IMR-90 (cell line): ENCODE data around the gene DTHD1. TPM values are rescaled to one million over a fixed set of nuclear protein-coding genes. Genes with fewer than 3 reads are reported as not detected.

Source experiments
- ATAC-seq: fragments of 200-7000 bp; cut with Tn5 transposase; 2 replicates; pipeline ENCODE4 v1.9.1; 2020; ENCODE audit warnings: low read depth, mild to moderate bottlenecking, moderate library complexity
- BruUV-seq: library from RNA; stranded (reverse); fragments of 400-500 nt; replicated peaks from 2 replicates; lab custom pipeline; 2021; lab: Mats Ljungman, UMichigan
- CTCF ChIA-PET: fragments of 300-600 bp; formaldehyde crosslinking; extraction: SDS; loops from one replicate; lab custom pipeline; 2021; ENCODE audit warnings: antibody characterized with exemption; lab: Yijun Ruan, JAX
- POLR2A ChIA-PET: fragments of 300-600 bp; sonication (Branson Sonifier 250); formaldehyde crosslinking; loops from one replicate; lab custom pipeline; 2022; ENCODE audit warnings: antibody characterized with exemption; ENCODE audit not compliant: unreplicated experiment; lab: Charles Lee
- DNase-seq: peaks from one replicate; pipeline ENCODE4 v3.0.0; 2013
- H2AFZ ChIP-seq: replicated peaks from 2 replicates; pipeline ENCODE3; 2013; ENCODE audit warnings: low read length, mild to moderate bottlenecking; ENCODE audit not compliant: poor library complexity
- H2AK5ac ChIP-seq: 2 replicates; pipeline ENCODE4 v1.6.1; 2013; ENCODE audit warnings: low read depth, low read length, inconsistent platforms
- H2AK9ac ChIP-seq: replicated peaks from 2 replicates; pipeline ENCODE3; 2013; ENCODE audit warnings: mild to moderate bottlenecking, low read depth, low read length, moderate library complexity; ENCODE audit not compliant: poor library complexity
- H2BK120ac ChIP-seq: 2 replicates; pipeline ENCODE4 v1.6.1; 2013; ENCODE audit warnings: low read depth, low read length, inconsistent platforms
- H2BK15ac ChIP-seq: 3 replicates; pipeline ENCODE4 v1.6.1; 2013; ENCODE audit warnings: low read depth, low read length, inconsistent platforms
- H2BK20ac ChIP-seq: 2 replicates; pipeline ENCODE4 v1.6.1; 2013; ENCODE audit warnings: low read depth, mild to moderate bottlenecking, inconsistent platforms, low read length, moderate library complexity
- H2BK5ac ChIP-seq: 2 replicates; pipeline ENCODE4 v1.6.1; 2013; ENCODE audit warnings: mild to moderate bottlenecking, low read depth, low read length, inconsistent platforms; ENCODE audit not compliant: poor library complexity, severe bottlenecking
- H3K14ac ChIP-seq: replicated peaks from 2 replicates; pipeline ENCODE4 v1.6.1; 2013; ENCODE audit warnings: low read depth, low read length, inconsistent platforms
- H3K18ac ChIP-seq: 2 replicates; pipeline ENCODE4 v1.6.1; 2013; ENCODE audit warnings: low read depth, low read length, control low read depth
- H3K23ac ChIP-seq: 2 replicates; pipeline ENCODE4 v1.6.1; 2013; ENCODE audit warnings: low read depth, low read length, inconsistent platforms
- H3K27ac ChIP-seq: 2 replicates; pipeline ENCODE4 v1.5.1; 2013; ENCODE audit warnings: mild to moderate bottlenecking, control low read depth, low read length; ENCODE audit not compliant: insufficient read depth
- H3K27me3 ChIP-seq: 2 replicates; pipeline ENCODE4 v1.6.1; 2013; ENCODE audit warnings: low read length; ENCODE audit not compliant: control insufficient read depth, insufficient read depth
- H3K36me3 ChIP-seq: 2 replicates; pipeline ENCODE4 v1.6.1; 2013; ENCODE audit warnings: low read length, mixed read lengths; ENCODE audit not compliant: control insufficient read depth, insufficient read depth
- H3K4ac ChIP-seq: 2 replicates; pipeline ENCODE4 v1.6.1; 2013; ENCODE audit warnings: low read depth, low read length, inconsistent platforms
- H3K4me1 ChIP-seq: 2 replicates; pipeline ENCODE4 v1.6.1; 2013; ENCODE audit warnings: low read length, mixed read lengths; ENCODE audit not compliant: control insufficient read depth, insufficient read depth
- H3K4me2 ChIP-seq: 2 replicates; pipeline ENCODE4 v1.6.1; 2013; ENCODE audit warnings: low read depth, mild to moderate bottlenecking, control low read depth, low read length, moderate library complexity
- H3K4me3 ChIP-seq: 2 replicates; pipeline ENCODE4 v1.5.1; 2013; ENCODE audit warnings: low read depth, mild to moderate bottlenecking, control low read depth, low read length, moderate library complexity; ENCODE audit not compliant: insufficient read depth
- H3K56ac ChIP-seq: 2 replicates; pipeline ENCODE4 v1.6.1; 2013; ENCODE audit warnings: low read length, inconsistent platforms; ENCODE audit not compliant: insufficient read depth; ENCODE audit errors: extremely low read depth
- H3K79me1 ChIP-seq, 2 experiments: 2 replicates each; pipeline ENCODE4 v1.6.1; 2013; ENCODE audit warnings: low read length in 2 of 2, inconsistent platforms in 1 of 2, low read depth in 1 of 2
- H3K9ac ChIP-seq: 2 replicates; pipeline ENCODE4 v1.6.1; 2013; ENCODE audit warnings: low read depth, low read length, control low read depth
- H3K9me1 ChIP-seq: 2 replicates; pipeline ENCODE4 v1.6.1; 2013; ENCODE audit warnings: low read length, inconsistent platforms; ENCODE audit not compliant: insufficient read depth
- H3K9me3 ChIP-seq: 2 replicates; pipeline ENCODE4 v1.6.1; 2013; ENCODE audit warnings: low read length; ENCODE audit not compliant: control insufficient read depth, insufficient read depth
- H4K20me1 ChIP-seq: 2 replicates; pipeline ENCODE4 v1.6.1; 2013; ENCODE audit warnings: low read length, inconsistent platforms; ENCODE audit not compliant: insufficient read depth
- H4K5ac ChIP-seq: 2 replicates; pipeline ENCODE4 v1.6.1; 2013; ENCODE audit warnings: mild to moderate bottlenecking, low read depth, low read length, control low read depth
- H4K8ac ChIP-seq, 2 experiments: 2 replicates each; pipeline ENCODE4 v1.6.1; 2013; ENCODE audit warnings: low read depth in 2 of 2, low read length in 2 of 2, control low read depth in 1 of 2, inconsistent platforms in 1 of 2
- H4K91ac ChIP-seq: 2 replicates; pipeline ENCODE4 v1.6.1; 2013; ENCODE audit warnings: low read depth, low read length, inconsistent platforms; ENCODE audit not compliant: insufficient read depth
- BHLHE40 ChIP-seq: fragments of 150-350 bp; IDR thresholded peaks from 2 replicates; pipeline ENCODE4 v1.6.1; 2016; ENCODE audit warnings: mild to moderate bottlenecking, low read depth, low read length
- FOS ChIP-seq: fragments of 150-350 bp; IDR thresholded peaks from 2 replicates; pipeline ENCODE4 v1.6.1; 2016; ENCODE audit warnings: low read depth, low read length
- MXI1 ChIP-seq: IDR thresholded peaks from 2 replicates; pipeline ENCODE4 v1.6.1; 2012; ENCODE audit warnings: low read depth, mild to moderate bottlenecking, low read length, moderate library complexity, borderline replicate concordance
- NFE2L2 ChIP-seq: fragments of 150-350 bp; IDR thresholded peaks from 2 replicates; pipeline ENCODE4 v1.6.1; 2016; ENCODE audit warnings: low read depth, mild to moderate bottlenecking, low read length
- SMC3 ChIP-seq: fragments of 150-350 bp; IDR thresholded peaks from 2 replicates; pipeline ENCODE4 v1.6.1; 2016; ENCODE audit warnings: low read depth, mild to moderate bottlenecking, antibody characterized with exemption, low read length, moderate library complexity
- WGBS, 2 experiments: methylation state at CpG; one replicate each; pipeline versions ENCODE4 v1.1.5 to v1.1.7; 2013; ENCODE audit warnings: missing lambda C conversion rate in 2 of 2; ENCODE audit not compliant: insufficient read length in 1 of 2; ENCODE audit errors: extremely low coverage in 2 of 2; 5-methylcytosine and 5-hydroxymethylcytosine counted together
- dilution Hi-C: fragments of 300-500 bp; cut with HindIII; formaldehyde crosslinking; loops from one replicate; pipeline ENCODE4 v1.14.3; 2018; ENCODE audit warnings: low sequenced_read_pairs; ENCODE audit not compliant: unreplicated experiment
- in situ Hi-C: fragments of 300-500 bp; cut with MboI; formaldehyde crosslinking; loops from 3 replicates; pipeline ENCODE4 v1.14.3; 2019; ENCODE audit warnings: low sequenced_read_pairs, inconsistent platforms, mixed read lengths
- intact Hi-C: fragments of 100-400 bp; cut with micrococcal nuclease; formaldehyde crosslinking; loops from 2 replicates; pipeline ENCODE4 v1.10.0; 2022
- polyA plus RNA-seq, 3 experiments: library from polyadenylated mRNA; depleted of rRNA; stranded (reverse); fragments of >200 nt; gene quantifications; 2 replicates each; pipeline ENCODE4 v1.2.3, GENCODE V29; 2012; ENCODE audit warnings: low replicate concordance in 1 of 3
- total RNA-seq: library from RNA; depleted of rRNA; stranded (reverse); fragments of >200 nt; gene quantifications from 2 replicates; pipeline ENCODE4 v1.2.3, GENCODE V29; 2012
- TF ChIP-seq, protein P1 (sequence below): fragments of 150-350 bp; IDR thresholded peaks from 2 replicates; pipeline ENCODE4 v1.6.1; 2017; ENCODE audit warnings: mild to moderate bottlenecking, antibody characterized with exemption, low read length, low read depth

The DTHD1 gene
- total and polyA plus RNA-seq, 2 of the 4 experiments (the other 2 are of a cell fraction), result not detected

DNA sequence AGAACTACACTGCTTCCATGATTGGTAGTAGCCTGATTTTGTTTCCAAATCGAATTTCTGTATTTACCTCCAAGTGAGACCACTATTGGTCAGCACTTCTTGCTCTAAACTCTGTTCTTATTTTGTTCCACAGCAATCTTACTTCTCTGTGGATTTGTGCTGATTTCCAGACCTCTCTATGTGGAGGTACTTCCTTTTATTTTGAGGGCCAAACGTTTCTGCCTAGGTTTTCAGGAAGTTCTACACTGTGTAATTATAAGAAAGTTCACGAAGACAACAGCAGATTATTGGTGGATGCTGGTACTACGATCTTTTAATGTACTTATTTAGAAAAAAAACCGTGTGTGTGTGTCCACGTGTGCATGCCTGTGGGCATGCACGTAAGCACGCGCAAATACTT is 46.7 kb downstream of the DTHD1 start:
- H3K79me1 ChIP-seq, result no peaks in the 10 kb centered on the region
- no peak overlapping the region for H2AK5ac ChIP-seq
- H2BK5ac ChIP-seq, result no peak overlapping the region
- no peak overlapping the region for H2AFZ ChIP-seq
- no peaks in the 10 kb centered on the region for H3K9me3 ChIP-seq
- no peaks in the 10 kb centered on the region for H4K20me1 ChIP-seq
- ATAC-seq (no peak), DNase-seq (no peak)
- H3K4ac ChIP-seq, result no peak overlapping the region
- no peak overlapping the region for H3K23ac ChIP-seq
- H2BK20ac ChIP-seq, result no peak overlapping the region
- no CpG with 5 or more reads among the region's 9 CpGs for WGBS, 2 experiments
- H4K5ac ChIP-seq, result no peak overlapping the region
- no peak overlapping the region for H4K91ac ChIP-seq
- POLR2A ChIA-PET, result no interaction called here
- no peak overlapping the region for H2BK120ac ChIP-seq
- no peaks in the 10 kb centered on the region for H3K36me3 ChIP-seq
- CTCF ChIA-PET, result no interaction called here
- no peak overlapping the region for H3K9ac ChIP-seq
- H3K9me1 ChIP-seq, result no peaks in the 10 kb centered on the region
- no peak overlapping the region for H2AK9ac ChIP-seq
- intact Hi-C loops, result no loop called here
- no peaks in the 10 kb centered on the region for H3K27me3 ChIP-seq
- H2BK15ac ChIP-seq, result no peak overlapping the region
- H3K18ac ChIP-seq, result no peak overlapping the region
- H4K8ac ChIP-seq, result no peak overlapping the region
- no TSS peak for BruUV-seq
- in situ Hi-C loops, result no loop called here
- no peak overlapping the region for H3K4me3 ChIP-seq
- no peaks in the 10 kb centered on the region for H3K4me1 ChIP-seq
- no peak overlapping the region for H3K56ac ChIP-seq
- H3K27ac ChIP-seq, result no peak overlapping the region
- no peak overlapping the region for H3K14ac ChIP-seq
- dilution Hi-C loops, result no loop called here
- H3K4me2 ChIP-seq, result no peak overlapping the region
- TF ChIP-seq, protein P1, sequence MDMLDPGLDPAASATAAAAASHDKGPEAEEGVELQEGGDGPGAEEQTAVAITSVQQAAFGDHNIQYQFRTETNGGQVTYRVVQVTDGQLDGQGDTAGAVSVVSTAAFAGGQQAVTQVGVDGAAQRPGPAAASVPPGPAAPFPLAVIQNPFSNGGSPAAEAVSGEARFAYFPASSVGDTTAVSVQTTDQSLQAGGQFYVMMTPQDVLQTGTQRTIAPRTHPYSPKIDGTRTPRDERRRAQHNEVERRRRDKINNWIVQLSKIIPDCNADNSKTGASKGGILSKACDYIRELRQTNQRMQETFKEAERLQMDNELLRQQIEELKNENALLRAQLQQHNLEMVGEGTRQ, result no peak
- TF ChIP-seq FOS (no peak), MXI1 (no peak), NFE2L2 (no peak), SMC3 (no peak), BHLHE40 (no peak)
